Pons (tissue), 1 donor: ENCODE measurements around the gene ATP8B1.
"Not testable (repeated sequence)": the region's sequence is repeated elsewhere in the genome, so short reads cannot be mapped to it uniquely, and the experiment has no call there.

Experiments
- DNase-seq: peaks from one replicate; pipeline ENCODE4 v3.0.0-alpha.2; 2016; ENCODE audit warnings: low spot score

Gene ATP8B1

GRCh38 chr18:57719211-57719935 is 83.7 kb downstream of the ATP8B1 start:
- DNase-seq = not testable (repeated sequence)

GRCh38 chr18:57716549-57716948 is 86.6 kb downstream of the ATP8B1 start:
- no peak for DNase-seq

GRCh38 chr18:57715671-57716070 is 87.4 kb downstream of the ATP8B1 start:
- no peak for DNase-seq

- no peak for DNase-seq
These were observed 88.0 kb downstream of the ATP8B1 start for GRCh38 chr18:57715073-57715472.

- no peak for DNase-seq
These were observed 92.9 kb downstream of the ATP8B1 start for GRCh38 chr18:57710226-57710625.

GRCh38 chr18:57709335-57709734 is 93.8 kb downstream of the ATP8B1 start:
- DNase-seq = no peak

- no peak for DNase-seq
These were observed 94.8 kb downstream of the ATP8B1 start for GRCh38 chr18:57708288-57708687.

GRCh38 chr18:57705832-57706595 is 97.1 kb downstream of the ATP8B1 start:
- DNase-seq = no peak

GRCh38 chr18:57705011-57705410 is 98.1 kb downstream of the ATP8B1 start:
- DNase-seq = no peak

- DNase-seq = peak; percentile 29
These were observed 104.4 kb downstream of the ATP8B1 start for GRCh38 chr18:57698571-57699276.

GRCh38 chr18:57697426-57697825 is 105.7 kb downstream of the ATP8B1 start:
- no peak for DNase-seq

GRCh38 chr18:57696271-57696670 is 106.8 kb downstream of the ATP8B1 start:
- no peak for DNase-seq

- DNase-seq = no peak
These were observed 111.8 kb downstream of the ATP8B1 start for GRCh38 chr18:57691363-57691762.

- no peak for DNase-seq
These were observed 115.1 kb downstream of the ATP8B1 start for GRCh38 chr18:57687970-57688369.

GRCh38 chr18:57683470-57683869 is 119.6 kb downstream of the ATP8B1 start:
- no peak for DNase-seq

- no peak for DNase-seq
These were observed 125.6 kb downstream of the ATP8B1 start for GRCh38 chr18:57677262-57678211.

GRCh38 chr18:57674891-57675290 is 128.2 kb downstream of the ATP8B1 start:
- DNase-seq = no peak

GRCh38 chr18:57670046-57670445 is 133.1 kb downstream of the ATP8B1 start:
- no peak for DNase-seq

- no peak for DNase-seq
These were observed 135.1 kb downstream of the ATP8B1 start for GRCh38 chr18:57668021-57668420.

GRCh38 chr18:57666818-57667497 is 136.2 kb downstream of the ATP8B1 start:
- DNase-seq = no peak

- DNase-seq = no peak
These were observed 138.4 kb downstream of the ATP8B1 start for GRCh38 chr18:57664568-57665165.
